HG03108 (cell line): ENCODE data around the gene ELAPOR1.

Source experiments
- ATAC-seq: cut with Tn5 transposase; IDR thresholded peaks from one replicate; pipeline ENCODE4 v1.9.1; 2021; ENCODE audit warnings: moderate library complexity; ENCODE audit not compliant: unreplicated experiment

Gene ELAPOR1, protein sequence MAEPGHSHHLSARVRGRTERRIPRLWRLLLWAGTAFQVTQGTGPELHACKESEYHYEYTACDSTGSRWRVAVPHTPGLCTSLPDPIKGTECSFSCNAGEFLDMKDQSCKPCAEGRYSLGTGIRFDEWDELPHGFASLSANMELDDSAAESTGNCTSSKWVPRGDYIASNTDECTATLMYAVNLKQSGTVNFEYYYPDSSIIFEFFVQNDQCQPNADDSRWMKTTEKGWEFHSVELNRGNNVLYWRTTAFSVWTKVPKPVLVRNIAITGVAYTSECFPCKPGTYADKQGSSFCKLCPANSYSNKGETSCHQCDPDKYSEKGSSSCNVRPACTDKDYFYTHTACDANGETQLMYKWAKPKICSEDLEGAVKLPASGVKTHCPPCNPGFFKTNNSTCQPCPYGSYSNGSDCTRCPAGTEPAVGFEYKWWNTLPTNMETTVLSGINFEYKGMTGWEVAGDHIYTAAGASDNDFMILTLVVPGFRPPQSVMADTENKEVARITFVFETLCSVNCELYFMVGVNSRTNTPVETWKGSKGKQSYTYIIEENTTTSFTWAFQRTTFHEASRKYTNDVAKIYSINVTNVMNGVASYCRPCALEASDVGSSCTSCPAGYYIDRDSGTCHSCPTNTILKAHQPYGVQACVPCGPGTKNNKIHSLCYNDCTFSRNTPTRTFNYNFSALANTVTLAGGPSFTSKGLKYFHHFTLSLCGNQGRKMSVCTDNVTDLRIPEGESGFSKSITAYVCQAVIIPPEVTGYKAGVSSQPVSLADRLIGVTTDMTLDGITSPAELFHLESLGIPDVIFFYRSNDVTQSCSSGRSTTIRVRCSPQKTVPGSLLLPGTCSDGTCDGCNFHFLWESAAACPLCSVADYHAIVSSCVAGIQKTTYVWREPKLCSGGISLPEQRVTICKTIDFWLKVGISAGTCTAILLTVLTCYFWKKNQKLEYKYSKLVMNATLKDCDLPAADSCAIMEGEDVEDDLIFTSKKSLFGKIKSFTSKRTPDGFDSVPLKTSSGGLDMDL

GRCh38 chr1:109113590-109114341, at the start of gene ELAPOR1:
TSS of gene ELAPOR1 (plus strand) at chr1:109114115. CDS start at chr1:109114184, 69 bp downstream.
- ATAC-seq: peak; percentile 45

GRCh38 chr1:109065137-109065536, 48.8 kb upstream of the ELAPOR1 start:
- ATAC-seq: no peak

- ATAC-seq: no peak
Observed at GRCh38 chr1:109067883-109068282, 46.0 kb upstream of the ELAPOR1 start.

GRCh38 chr1:109069294-109069693, 44.6 kb upstream of the ELAPOR1 start:
- no peak for ATAC-seq

DNA sequence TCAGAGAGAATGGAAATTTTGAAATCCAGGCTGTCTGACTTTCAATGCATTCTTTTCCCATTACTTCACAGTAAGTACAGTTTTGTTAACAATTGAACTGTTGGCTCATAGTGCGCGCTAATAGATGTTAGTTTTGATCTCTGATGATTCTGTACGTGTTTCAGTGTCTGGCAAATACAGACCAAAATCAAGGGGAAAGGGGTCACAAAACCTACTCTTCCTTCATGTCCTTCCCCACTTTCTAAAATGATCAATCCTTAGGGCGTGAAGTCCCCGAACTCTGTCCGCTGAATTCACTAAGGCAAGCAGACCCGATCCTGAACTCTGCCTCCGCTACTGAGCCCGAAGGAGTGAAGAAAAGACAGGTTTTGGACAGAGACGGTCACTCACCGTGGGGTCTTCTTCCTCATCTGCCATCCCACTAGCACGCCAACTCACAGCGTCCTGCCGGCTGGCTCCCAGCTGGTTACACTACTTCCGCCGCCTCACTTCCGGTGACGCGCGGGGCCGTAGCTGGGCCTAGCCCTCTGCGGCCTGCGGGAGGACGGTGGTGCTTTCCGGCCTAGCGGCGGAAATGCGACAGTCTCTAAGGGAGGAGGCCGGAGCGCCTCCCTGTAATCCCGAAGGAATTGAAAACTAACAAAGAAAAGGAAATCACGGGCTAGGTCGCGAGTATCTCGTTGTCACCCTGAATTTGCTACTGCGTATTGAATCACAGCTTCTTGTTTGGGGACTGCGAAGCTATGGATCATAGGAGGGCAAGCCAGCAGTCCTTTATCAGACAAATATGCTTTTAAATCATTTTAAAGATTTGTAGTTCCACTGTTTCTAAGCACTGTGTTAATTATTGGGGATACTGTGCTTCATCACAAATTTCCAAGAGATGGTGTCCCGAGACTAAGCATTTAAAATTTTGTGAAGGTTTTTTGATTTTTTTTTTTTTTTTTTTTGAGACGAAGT, 38.1 kb upstream of the ELAPOR1 start, which contains the start of gene TAF13:
Gene TAF13, minus strand, starts transcription at position 473 of the 960 bp plus-strand sequence. Its CDS starts 56 bp downstream, at position 417.
- ATAC-seq: peak; percentile 99

DNA sequence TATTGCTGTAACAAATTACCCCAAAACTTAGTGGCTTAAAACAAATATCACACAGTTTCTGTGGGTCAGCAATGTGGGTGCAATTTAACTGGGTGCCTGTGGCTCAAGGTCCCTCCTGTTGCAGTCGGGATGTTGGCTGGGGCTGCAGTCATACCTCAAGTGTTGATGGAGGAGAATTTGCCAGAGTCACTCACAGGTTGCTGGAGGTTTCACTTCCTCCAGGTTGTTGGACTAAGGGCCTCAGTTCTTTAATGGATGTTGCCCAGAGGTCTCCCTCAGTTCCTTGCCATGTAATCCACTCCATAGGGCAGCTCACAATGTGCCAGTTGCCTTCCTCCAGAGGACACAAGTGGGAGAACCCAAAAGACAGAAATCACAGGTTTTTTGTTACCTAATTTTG, 35.6 kb upstream of the ELAPOR1 start:
- no peak for ATAC-seq

DNA sequence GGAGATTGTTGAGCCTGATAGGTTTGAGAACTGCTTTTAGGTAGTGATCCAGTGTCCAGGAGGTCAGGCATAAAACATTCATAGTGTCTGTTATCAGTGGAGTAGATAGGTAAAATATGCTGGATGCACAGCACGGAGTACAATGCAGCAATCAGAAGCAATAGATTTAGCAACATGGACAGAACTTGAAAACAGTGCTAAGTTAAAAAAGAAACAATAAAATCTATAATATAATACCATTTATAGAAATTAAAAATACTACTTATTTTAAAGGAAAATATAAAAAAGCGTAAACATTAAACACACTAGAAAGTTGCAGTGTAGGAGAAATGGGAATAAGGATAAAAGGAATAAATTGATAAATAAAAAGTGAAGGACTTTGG, 34.7 kb upstream of the ELAPOR1 start:
- ATAC-seq: no peak

DNA sequence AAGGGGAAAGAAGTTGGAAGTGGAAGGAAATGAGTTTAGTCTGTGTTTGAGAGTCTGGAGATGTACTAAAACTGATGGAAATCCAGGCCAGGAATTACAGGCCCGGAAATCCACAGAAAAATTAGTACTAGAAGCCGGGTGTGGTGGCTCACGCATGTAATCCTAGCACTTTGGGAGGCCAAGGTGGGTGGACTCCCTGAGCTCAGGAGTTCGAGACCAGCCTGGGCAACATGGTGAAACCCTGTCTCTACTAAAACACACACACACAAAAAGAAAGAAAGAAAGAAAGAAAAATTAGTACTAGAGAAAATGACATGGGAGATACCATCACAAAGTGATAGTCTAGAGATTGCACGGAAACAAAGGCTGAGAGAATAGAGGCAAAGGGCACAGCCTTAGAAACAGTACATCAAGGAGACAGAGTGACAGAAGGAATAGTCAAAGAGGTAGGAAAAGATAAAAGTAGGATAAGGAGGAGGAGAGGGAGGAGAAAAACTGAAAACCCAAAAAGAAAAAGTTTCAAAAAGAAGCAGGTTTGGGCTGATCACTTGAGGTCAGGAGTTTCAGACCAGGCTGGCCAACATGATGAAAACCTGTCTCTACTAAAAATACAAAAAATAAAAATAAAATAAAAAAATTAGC, 33.4 kb upstream of the ELAPOR1 start:
- ATAC-seq: no peak

DNA sequence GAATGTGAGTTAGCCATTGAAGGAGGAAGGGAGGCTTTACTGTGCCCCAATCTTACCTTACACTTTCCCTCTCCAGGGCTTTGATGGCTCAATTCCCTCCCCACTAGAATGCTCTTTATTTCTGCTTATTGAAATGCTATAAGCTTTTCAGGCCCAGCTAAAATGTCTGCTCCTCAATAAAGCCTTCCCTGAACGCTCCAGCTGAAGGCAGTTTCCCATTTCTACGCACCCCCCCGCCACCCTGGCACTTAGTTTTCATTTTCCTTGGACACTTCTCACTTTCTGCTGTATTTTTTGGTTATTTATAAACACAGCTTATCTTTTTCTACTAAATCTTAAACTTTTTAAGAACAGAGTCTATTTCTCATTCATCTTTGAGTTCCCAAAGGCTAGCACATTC, 30.4 kb upstream of the ELAPOR1 start:
- no peak for ATAC-seq

DNA sequence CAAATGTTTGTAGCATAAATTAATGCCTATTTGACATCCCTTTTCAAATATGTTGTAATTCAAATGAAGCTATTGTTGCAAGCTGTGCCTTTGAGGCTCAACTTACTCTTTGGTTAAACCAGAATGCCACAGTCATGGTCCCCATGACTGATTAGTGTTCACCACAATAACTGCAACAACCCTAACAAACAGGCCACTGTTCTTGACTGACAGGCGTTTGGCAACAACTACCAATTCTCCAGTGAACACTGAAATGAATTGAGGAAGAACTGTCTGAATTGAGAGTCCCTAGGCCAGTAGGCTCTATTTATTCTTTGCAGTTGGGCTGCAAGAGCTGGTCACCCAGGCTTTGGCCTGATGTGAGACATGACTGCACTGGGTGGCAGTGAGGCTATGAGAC, 30.0 kb upstream of the ELAPOR1 start:
- no peak for ATAC-seq

DNA sequence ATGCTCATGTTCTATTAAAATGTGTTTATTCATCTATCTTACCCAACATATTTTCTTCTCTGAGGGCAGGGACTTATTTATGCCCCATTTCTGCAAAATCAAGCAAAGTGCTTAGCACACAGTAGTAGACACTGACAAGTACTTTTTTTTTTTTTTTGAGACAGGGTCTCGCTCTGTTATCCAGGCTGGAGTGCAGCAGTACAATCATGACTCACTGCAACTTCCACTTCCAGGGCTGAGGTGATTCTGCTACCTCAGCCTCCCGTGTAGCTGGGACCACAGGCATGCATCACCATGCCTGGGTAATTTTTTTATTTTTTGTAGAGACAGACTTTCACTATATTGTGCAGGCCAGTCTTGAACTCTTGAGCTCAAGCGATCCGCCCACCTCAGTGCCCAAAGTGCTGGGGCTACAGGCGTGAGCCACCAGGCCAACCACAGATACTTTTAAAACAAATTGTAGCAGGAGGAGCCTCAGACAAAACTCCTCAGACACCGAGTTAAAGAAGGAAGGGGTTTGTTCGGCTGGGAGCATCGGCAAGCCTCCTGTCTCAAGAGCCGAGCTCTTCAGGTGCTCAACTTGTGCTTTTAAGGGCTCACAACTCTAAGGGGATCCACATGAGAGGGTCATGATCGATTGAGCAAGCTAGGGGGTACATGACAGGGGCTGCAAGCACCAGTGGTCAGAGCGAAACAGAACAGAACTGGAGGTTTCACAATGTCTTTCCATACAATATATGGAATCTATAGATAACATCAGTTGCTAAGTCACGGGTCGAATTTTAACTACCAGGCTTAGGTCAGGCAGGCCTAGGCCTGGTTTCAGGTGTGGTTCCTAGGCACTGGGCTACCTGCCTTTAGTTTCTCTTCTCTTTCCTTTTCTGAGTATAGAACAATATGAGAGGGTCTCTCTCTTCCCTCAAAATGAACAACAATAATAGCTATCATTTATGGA, 29.1 kb upstream of the ELAPOR1 start:
- ATAC-seq: no peak

- no peak for ATAC-seq
Observed at GRCh38 chr1:109089242-109090015, 24.5 kb upstream of the ELAPOR1 start.

- ATAC-seq: peak; percentile 93
Observed at GRCh38 chr1:109090196-109091077, 23.5 kb upstream of the ELAPOR1 start, which contains the start of gene TMEM167B. TSS of gene TMEM167B (plus strand) at chr1:109090764. CDS start at chr1:109090873, 109 bp downstream.

- ATAC-seq: peak; percentile 32
Observed at GRCh38 chr1:109091078-109091838, 22.7 kb upstream of the ELAPOR1 start.

DNA sequence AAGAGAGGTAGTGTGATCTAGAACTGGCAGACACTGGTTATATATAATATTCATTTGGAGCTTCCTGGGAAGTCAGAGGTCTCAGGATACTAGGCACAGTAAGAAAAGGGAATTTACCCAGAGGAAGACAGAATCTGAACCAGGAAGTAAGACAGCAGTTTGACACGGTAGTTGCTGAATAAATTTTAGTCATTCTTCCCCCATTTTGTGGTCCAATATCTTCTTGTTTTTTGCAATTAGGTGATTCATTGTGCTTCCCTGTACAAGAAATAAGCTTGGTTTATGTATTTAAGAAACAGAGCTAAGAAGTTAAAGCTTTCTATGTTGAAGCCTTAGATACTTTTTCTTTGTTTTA, 22.1 kb upstream of the ELAPOR1 start:
- ATAC-seq: no peak
